Measurements from ENCODE around the gene ANXA5.

DNA sequence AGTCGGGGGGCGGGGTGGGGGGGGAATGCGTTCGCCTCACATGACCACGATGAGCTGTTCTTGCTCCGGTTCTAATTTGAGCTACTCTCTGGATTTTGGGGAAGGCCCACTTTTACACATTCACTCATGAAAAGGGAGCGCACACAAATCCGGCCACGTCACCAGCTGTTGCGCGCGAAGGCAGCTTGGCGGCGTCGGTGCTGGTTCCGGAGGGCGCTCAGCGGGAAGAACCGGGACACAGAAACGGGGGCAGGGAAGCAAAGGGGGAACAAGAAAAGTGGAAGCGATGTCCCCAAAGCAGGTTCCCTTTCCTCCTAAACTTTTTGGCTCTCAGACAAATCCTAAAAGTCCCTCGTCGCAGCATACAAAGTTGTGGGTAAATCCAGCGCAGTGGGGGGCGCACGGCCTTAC is 605 bp downstream of the ANXA5 start:
- TF ChIP-seq, protein P1, sequence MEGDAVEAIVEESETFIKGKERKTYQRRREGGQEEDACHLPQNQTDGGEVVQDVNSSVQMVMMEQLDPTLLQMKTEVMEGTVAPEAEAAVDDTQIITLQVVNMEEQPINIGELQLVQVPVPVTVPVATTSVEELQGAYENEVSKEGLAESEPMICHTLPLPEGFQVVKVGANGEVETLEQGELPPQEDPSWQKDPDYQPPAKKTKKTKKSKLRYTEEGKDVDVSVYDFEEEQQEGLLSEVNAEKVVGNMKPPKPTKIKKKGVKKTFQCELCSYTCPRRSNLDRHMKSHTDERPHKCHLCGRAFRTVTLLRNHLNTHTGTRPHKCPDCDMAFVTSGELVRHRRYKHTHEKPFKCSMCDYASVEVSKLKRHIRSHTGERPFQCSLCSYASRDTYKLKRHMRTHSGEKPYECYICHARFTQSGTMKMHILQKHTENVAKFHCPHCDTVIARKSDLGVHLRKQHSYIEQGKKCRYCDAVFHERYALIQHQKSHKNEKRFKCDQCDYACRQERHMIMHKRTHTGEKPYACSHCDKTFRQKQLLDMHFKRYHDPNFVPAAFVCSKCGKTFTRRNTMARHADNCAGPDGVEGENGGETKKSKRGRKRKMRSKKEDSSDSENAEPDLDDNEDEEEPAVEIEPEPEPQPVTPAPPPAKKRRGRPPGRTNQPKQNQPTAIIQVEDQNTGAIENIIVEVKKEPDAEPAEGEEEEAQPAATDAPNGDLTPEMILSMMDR (IDR thresholded peaks at IDR 0.05; ENCODE audit: low read length), result no peak
- no peak for TF ChIP-seq EZH2 (IDR thresholded peaks at IDR 0.05; ENCODE audit: borderline replicate concordance, low read length)

Measured in OCI-LY1 (cell line).